HG03565 (cell line): ENCODE measurements around the gene CCNF.
A peak's percentile ranks its signal among the peaks of the same experiment; 100 is the strongest.

Experiments used
- ATAC-seq: cut with Tn5 transposase; IDR thresholded peaks from one replicate; pipeline ENCODE4 v1.9.1; 2021; ENCODE audit warnings: mild to moderate bottlenecking, moderate library complexity; ENCODE audit not compliant: unreplicated experiment

The CCNF gene

GRCh38 chr16:2455081-2455845 is 26.0 kb downstream of the CCNF start:
- no peak for ATAC-seq

GRCh38 chr16:2456551-2457153 is 27.4 kb downstream of the CCNF start:
- ATAC-seq: no peak

- ATAC-seq: no peak
Measured at GRCh38 chr16:2457267-2457666, 28.0 kb downstream of the CCNF start.

- no peak for ATAC-seq
Measured at GRCh38 chr16:2457946-2458345, 28.7 kb downstream of the CCNF start.

- no peak for ATAC-seq
Measured at GRCh38 chr16:2458887-2459646, 29.8 kb downstream of the CCNF start.

GRCh38 chr16:2459647-2460390 is 30.6 kb downstream of the CCNF start, which contains the start of gene TEDC2:
Gene TEDC2 (plus strand): TSS chr16:2460109. CDS start chr16:2460145, 36 bp downstream.
- ATAC-seq: peak; percentile 82

- ATAC-seq: no peak
Measured at GRCh38 chr16:2460391-2460713, 31.1 kb downstream of the CCNF start.

- ATAC-seq: no peak
Measured at GRCh38 chr16:2460916-2461315, 31.7 kb downstream of the CCNF start.

- no peak for ATAC-seq
Measured at GRCh38 chr16:2462031-2462866, 33.0 kb downstream of the CCNF start.

- ATAC-seq: no peak
Measured at GRCh38 chr16:2464333-2464732, 35.1 kb downstream of the CCNF start.

GRCh38 chr16:2465653-2466415 is 36.6 kb downstream of the CCNF start:
- ATAC-seq: no peak

GRCh38 chr16:2466667-2467527 is 37.6 kb downstream of the CCNF start:
- no peak for ATAC-seq

GRCh38 chr16:2467528-2468232 is 38.4 kb downstream of the CCNF start:
- ATAC-seq: no peak

GRCh38 chr16:2468233-2468724 is 39.0 kb downstream of the CCNF start:
- ATAC-seq: no peak

GRCh38 chr16:2468725-2469398 is 39.6 kb downstream of the CCNF start:
- ATAC-seq: no peak

- no peak for ATAC-seq
Measured at GRCh38 chr16:2469399-2470233, 40.4 kb downstream of the CCNF start.
